BJ (cell line): ENCODE data around the gene ARMC2. TPM values are rescaled to one million over a fixed set of nuclear protein-coding genes. Genes with fewer than 3 reads are reported as not detected.
A peak's percentile ranks its signal among the peaks of the same experiment; 100 is the strongest.

ENCODE experiments used
- CTCF ChIA-PET: fragments of 350-600 bp; formaldehyde crosslinking; extraction: SDS; loops from one replicate; lab custom pipeline; 2021; ENCODE audit warnings: antibody characterized with exemption, inconsistent platforms; lab: Yijun Ruan, JAX
- POLR2A ChIA-PET: fragments of 300-600 bp; sonication (Branson Sonifier 250); formaldehyde crosslinking; extraction: SDS; loops from one replicate; lab custom pipeline; 2021; ENCODE audit warnings: antibody characterized with exemption; lab: Charles Lee
- DNase-seq: peaks from one replicate; pipeline ENCODE4 v3.0.0-alpha.2; 2011; ENCODE audit warnings: low read depth
- H3K27me3 ChIP-seq: 2 replicates; pipeline ENCODE4 v1.6.0; 2011; ENCODE audit warnings: low read length; ENCODE audit not compliant: control insufficient read depth, insufficient read depth
- H3K36me3 ChIP-seq: 2 replicates; pipeline ENCODE4 v1.5.1; 2011; ENCODE audit warnings: low read length; ENCODE audit not compliant: control insufficient read depth, insufficient read depth
- H3K4me3 ChIP-seq: 2 replicates; pipeline ENCODE4 v1.5.1; 2011; ENCODE audit warnings: low read depth, mild to moderate bottlenecking, control low read depth, low read length
- CTCF ChIP-seq: IDR thresholded peaks from 2 replicates; pipeline ENCODE4 v1.5.1; 2011; ENCODE audit warnings: low read depth, mild to moderate bottlenecking, control low read depth, inconsistent platforms, low read length, moderate library complexity; ENCODE audit not compliant: insufficient read depth
- polyA plus RNA-seq: library from polyadenylated mRNA; depleted of rRNA; stranded (reverse); fragments of >200 nt; gene quantifications from 2 replicates; pipeline ENCODE4 v1.2.3, GENCODE V29; 2011

Gene ARMC2
- polyA plus RNA-seq, 1 experiment = 2.4 TPM

- TF ChIP-seq CTCF = peak; percentile 90
- no peaks in the 10 kb centered on the region for H3K27me3 ChIP-seq
- H3K36me3 ChIP-seq = no peaks in the 10 kb centered on the region
- CTCF ChIA-PET = interaction anchor here (0.6 to 2.1 kb wide), 18 partner anchors 10 to 294 kb away, joined by 3 to 17 read pairs (median 4); no protein-coding TSS in a partner anchor
- no peak for DNase-seq
- H3K4me3 ChIP-seq = no peak overlapping the region
- POLR2A ChIA-PET = interaction anchor here (0.7 kb wide), 1 partner anchor 10 kb away, joined by 4 read pairs; no protein-coding TSS in a partner anchor
These were observed 12.9 kb upstream of the ARMC2 start for GRCh38 chr6:108835218-108835850.

GRCh38 chr6:108836061-108836460, 12.2 kb upstream of the ARMC2 start:
- H3K4me3 ChIP-seq = no peak overlapping the region
- TF ChIP-seq CTCF = no peak
- no peaks in the 10 kb centered on the region for H3K36me3 ChIP-seq
- no peak for DNase-seq
- ChIA-PET CTCF (interaction anchor here (0.6 to 2.1 kb wide), 19 partner anchors 9 to 295 kb away, joined by 3 to 17 read pairs (median 3); no protein-coding TSS in a partner anchor), POLR2A (no interaction called here)
- no peaks in the 10 kb centered on the region for H3K27me3 ChIP-seq

GRCh38 chr6:108837236-108837971, 10.8 kb upstream of the ARMC2 start:
- CTCF ChIA-PET = interaction anchor here (0.8 to 1.8 kb wide), 5 partner anchors 56 to 296 kb away, joined by 3 to 5 read pairs (median 4); no protein-coding TSS in a partner anchor
- Histone ChIP-seq H3K27me3 (no peaks in the 10 kb centered on the region; the same call in 1 of the 2 replicates), H3K4me3 (no peak overlapping the region), H3K36me3 (no peaks in the 10 kb centered on the region)
- TF ChIP-seq CTCF = no peak
- POLR2A ChIA-PET = no interaction called here
- no peak for DNase-seq

GRCh38 chr6:108838101-108838717, 10.0 kb upstream of the ARMC2 start:
- ChIA-PET CTCF (interaction anchor here (0.8 to 1.8 kb wide), 5 partner anchors 55 to 297 kb away, joined by 3 to 5 read pairs (median 4); no protein-coding TSS in a partner anchor), POLR2A (no interaction called here)
- no peak overlapping the region for H3K4me3 ChIP-seq
- DNase-seq = no peak
- no peaks in the 10 kb centered on the region for H3K36me3 ChIP-seq
- no peak for TF ChIP-seq CTCF
- H3K27me3 ChIP-seq = no peaks in the 10 kb centered on the region; the same call in 1 of the 2 replicates
